ENCODE measurements around the gene DYNLRB2. TPM values are rescaled to one million over a fixed set of nuclear protein-coding genes. Genes with fewer than 3 reads are reported as not detected.

DYNLRB2 gene
- not detected for total RNA-seq

DNA sequence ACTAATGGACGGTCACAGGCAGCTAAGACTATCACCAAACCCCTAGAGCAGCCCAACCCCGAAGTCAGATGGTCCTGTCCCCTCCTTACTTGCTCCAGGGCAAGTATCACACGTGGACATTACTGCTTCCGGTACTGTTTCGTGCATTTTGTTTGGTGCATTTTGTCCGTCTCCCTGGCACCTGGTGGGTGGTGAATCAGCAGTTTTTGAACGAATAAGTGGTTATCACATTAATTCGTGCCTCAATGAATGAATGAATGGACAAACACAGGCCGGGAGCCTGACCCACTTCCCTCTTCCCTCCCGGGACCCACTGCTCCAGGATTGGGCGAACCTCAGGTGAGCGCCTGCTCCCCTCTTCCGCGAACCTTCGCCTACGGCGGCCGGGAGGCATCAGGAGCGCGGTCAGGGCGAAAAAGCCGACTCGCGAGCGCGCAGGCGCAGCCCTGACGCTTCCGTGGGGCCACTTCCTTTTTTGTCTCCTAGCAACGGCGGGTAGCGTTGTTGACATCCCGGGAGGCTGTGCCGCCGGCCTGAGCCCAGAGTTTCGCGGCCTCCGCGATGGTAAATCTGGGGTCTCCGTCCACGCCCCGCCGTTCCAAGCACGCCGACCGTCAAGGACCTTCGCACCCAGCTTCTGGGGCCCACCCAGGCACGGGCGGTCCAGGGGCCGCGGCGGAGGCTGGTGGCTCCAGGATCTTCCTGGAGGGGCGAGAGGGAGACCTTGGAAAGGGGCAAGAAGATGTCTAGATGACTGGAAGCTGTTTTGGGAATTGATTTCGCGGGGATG is at the start of gene DYNLRB2:
TSS of gene DYNLRB2 (plus strand) at position 478 of the 790 bp plus-strand sequence. CDS start at position 562, 84 bp downstream.
- ATAC-seq (peak; percentile 90 to 95), DNase-seq (ENCODE audit: low spot score in 2 of 2) (peak; percentile 92 to 95)
- Mint-ChIP-seq H3K9me3 (peaks cover 0 to 10% of the 10 kb centered on the region in 2 donors), H3K27ac (peak within 1 kb of the TSS; percentile 94 to 99), H3K36me3 (peaks cover 12 to 19% of the 10 kb centered on the region in 2 donors)

DNA sequence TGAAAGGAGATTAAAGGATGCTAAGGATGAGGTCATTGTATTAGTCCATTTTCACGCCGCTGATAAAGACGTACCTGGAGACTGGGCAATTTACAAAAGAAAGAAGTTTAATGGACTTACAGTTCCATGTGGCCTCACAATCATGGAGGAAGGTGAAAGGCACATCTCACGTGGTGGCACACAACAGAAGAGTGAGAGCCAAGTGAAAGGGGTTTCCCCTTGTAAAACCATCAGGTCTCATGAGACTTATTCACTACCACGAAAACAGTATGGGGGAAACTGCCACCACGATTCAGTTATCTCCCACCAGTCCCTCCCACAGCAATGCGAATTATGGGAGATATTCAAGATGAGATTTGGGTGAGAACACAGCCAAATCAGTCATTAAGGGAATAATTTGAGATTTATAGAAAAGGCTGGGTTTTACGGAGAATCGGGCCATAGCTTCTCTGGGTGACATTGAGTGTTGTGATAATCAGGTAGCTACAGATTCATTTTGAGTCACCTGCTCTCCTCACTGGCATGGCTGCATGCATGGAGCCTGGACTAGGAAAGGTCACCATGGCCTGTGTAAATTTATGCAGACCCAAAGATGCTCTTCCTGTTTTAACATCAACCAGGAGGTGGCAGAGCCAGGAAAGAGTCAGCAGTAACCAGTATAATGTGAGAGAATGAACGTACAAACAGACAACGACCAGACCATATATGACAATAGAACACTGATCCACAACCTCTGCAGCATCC is 40.5 kb upstream of the DYNLRB2 start:
- Mint-ChIP-seq H3K36me3 (peaks cover 7 to 35% of the 10 kb centered on the region in 2 donors), H3K9me3 (peaks cover 13 to 26% of the 10 kb centered on the region in 2 donors), H3K27ac (peak overlapping the region in 1 of 2 donors; percentile 66)
- ATAC-seq (peak; percentile 43 to 68), DNase-seq (ENCODE audit: low spot score in 2 of 2) (no peak)

DNA sequence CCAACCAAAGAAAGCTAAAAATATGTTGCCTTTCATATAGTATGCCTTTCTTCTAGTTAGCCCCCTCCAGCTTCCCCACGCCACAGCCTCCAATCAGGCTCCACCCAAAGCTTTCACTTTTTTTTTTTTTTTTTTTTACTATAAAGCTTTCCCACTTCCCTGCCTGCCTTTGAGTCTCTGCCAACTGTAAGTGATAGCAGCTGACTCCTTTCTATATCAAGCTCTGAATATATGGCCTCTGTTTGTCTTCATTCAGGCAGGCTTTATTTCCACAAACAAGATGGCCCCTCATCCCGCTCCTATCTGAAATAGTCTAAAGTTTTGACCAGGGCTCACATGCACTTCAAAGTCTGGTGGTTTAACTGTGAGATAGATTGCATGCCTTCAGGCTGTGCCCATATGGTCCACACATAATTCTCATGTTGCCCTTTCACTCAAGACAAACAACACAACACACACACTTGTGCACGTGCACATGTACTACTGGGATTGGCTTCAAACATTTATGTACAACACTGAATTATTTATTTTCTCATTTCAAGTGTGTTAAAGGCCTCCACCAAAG is 39.8 kb upstream of the DYNLRB2 start:
- DNase-seq (ENCODE audit: low spot score in 2 of 2) (no peak), ATAC-seq (no peak)
- Mint-ChIP-seq H3K9me3 (peaks cover 13 to 26% of the 10 kb centered on the region in 2 donors), H3K36me3 (peaks cover 7 to 35% of the 10 kb centered on the region in 2 donors), H3K27ac (peak overlapping the region in 1 of 2 donors; percentile 66)

DNA sequence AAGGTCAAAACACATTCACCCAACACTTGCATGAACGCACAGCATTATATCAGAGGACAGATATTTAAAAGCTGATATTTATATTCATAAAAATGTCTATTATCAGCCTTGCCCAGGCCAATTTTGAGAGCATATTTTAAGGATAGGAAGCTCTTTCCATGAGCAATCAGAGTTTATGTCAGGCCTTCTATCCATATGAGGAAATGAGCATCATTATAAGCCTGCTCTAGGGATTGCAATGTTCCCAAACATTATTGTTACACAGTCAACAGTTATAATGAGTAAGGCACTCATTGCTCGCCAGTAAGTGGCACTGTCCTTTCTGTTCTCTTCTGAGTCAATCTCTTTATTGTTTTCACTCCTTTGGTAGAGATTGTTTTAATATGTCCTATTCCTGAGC is 37.7 kb upstream of the DYNLRB2 start:
- DNase-seq (ENCODE audit: low spot score in 2 of 2) (no peak), ATAC-seq (no peak)
- Mint-ChIP-seq H3K9me3 (peaks cover 13 to 26% of the 10 kb centered on the region in 2 donors), H3K27ac (no peak overlapping the region), H3K36me3 (peaks cover 7 to 35% of the 10 kb centered on the region in 2 donors)

DNA sequence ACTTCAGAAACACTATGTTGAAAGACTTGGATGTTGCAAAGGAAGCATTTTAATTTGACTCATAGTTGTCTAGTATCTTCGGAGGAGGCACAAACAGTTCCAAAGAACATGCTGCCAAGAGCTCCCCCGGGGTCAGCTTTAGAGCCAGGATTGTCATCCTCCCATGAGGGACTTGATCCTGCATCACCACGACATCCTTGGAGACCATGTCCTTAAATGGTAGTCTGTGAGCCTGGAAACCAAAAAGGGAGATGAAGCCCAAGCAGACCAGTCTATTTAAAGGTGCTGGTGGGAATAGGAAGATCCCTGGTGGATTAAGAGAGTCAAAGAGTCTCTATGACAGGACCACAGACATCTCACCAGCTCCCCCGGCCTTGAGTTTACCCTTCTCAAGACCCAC is 33.3 kb upstream of the DYNLRB2 start:
- Mint-ChIP-seq H3K36me3 (peaks cover 0 to 7% of the 10 kb centered on the region in 2 donors), H3K9me3 (peaks cover 3 to 6% of the 10 kb centered on the region in 2 donors), H3K27ac (no peak overlapping the region)
- DNase-seq (ENCODE audit: low spot score in 2 of 2) (no peak), ATAC-seq (no peak)

DNA sequence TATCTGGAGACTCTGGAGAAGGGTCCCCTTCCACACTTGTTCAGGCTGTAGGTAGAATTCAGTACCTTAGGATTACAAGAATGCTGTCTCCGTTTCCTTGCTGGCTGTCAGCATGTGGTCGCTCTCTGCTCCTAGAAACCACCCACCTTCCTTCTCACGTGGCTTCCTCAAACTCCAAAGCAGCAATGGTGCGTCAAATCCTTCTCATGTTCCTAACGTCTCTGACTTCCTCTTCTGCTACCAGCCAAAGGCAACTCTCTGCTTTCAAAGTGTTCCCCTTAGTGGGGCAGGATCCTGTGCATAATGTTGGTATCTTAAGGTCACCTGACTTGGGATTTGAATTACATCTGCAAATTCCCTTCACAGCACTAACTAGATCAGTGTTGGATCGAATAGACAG is 30.9 kb upstream of the DYNLRB2 start:
- Mint-ChIP-seq H3K9me3 (no peaks in the 10 kb centered on the region), H3K27ac (no peak overlapping the region), H3K36me3 (no peaks in the 10 kb centered on the region)
- ATAC-seq: no peak
- DNase-seq (ENCODE audit: low spot score in 2 of 2): no peak

DNA sequence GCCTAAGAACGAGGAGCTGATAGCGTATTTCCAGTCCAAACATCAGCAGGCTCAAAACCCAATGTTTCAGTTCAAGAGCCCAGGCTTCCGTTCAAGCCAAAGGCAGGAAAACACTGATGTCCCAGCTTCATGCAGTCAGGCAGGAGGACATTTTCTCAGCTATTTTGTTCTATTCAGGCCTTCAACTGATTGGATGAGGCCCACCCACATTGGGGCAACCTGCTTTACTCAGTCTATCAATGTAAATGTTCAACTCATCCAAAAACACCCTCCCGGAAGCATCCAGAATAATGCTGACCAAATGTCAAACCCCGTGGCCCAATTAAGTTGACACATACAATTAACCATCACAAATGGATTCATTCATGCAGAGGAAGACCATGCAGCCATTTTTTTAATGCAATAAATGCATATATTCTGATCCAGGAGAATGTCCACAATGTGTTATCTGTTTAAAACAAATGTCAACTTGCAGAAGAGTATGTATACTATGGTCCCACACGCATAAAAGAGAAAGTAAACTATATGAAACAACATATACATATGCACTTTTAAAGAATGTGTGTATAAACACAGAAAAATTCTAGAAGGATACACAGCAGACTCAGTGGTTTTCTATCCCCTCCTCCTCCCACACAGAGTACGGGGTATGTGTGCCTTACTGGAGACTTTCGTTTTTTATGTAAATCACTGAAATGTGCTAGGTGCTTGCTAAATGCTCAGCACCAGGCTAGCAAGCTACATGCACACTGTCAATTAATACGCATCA is 28.8 kb upstream of the DYNLRB2 start:
- DNase-seq (ENCODE audit: low spot score in 2 of 2) (no peak), ATAC-seq (no peak)
- Mint-ChIP-seq H3K36me3 (no peaks in the 10 kb centered on the region), H3K9me3 (no peaks in the 10 kb centered on the region), H3K27ac (no peak overlapping the region)

DNA sequence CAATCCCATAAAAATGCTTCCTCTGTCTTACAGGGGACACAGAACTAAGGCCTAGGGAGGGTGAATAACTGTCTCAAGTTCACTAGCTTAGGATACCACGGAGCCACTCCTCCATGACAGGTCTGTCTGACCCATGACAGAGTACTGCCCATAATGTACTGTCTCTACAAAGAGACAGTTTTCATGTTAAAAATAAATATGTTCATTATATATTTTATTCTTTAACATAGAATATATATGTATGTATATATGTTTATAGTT is 28.3 kb upstream of the DYNLRB2 start:
- Mint-ChIP-seq H3K9me3 (no peaks in the 10 kb centered on the region), H3K36me3 (no peaks in the 10 kb centered on the region), H3K27ac (no peak overlapping the region)
- ATAC-seq: no peak
- DNase-seq (ENCODE audit: low spot score in 2 of 2): no peak

DNA sequence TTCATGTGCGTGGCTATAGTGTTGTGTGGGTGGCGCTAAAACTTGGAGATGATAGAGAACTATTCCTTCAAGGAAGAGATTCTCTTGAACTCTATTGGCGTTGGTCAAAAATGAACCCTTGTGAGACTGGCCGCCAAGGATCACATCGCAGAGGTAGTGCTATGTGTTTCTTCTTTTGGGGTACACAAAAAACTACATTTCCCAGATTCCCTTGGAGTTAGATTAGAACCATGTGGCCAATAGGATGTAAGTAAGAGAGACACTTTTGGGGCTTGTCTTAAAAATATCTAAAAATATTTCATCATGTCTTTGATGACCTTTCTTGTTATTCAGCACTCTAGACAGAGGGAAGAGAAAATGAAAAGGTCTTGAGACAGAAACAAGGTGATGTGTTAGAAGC is 25.4 kb upstream of the DYNLRB2 start:
- Mint-ChIP-seq H3K36me3 (no peaks in the 10 kb centered on the region), H3K9me3 (no peaks in the 10 kb centered on the region), H3K27ac (no peak overlapping the region)
- ATAC-seq (no peak), DNase-seq (ENCODE audit: low spot score in 2 of 2) (no peak)

DNA sequence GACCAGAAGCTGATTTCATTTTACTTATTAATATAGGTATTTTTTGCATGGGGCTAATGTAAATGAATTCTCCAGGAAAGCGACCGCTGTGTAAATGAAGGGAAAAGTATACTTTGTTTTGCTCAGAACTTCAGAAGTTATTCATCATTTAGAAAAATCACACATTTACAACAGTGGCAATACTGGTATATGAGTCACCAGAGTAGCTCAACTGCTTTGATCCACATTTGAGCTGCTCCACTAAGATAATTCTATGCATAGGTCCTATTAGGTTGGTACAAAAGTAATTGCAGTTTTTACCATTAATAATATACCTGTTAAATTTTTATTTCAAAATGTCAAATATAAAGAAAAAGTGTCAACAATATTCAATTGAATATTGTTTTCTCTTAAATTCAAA is 22.9 kb upstream of the DYNLRB2 start:
- H3K9me3 Mint-ChIP-seq: no peaks in the 10 kb centered on the region
- H3K27ac Mint-ChIP-seq: no peak overlapping the region
- DNase-seq (ENCODE audit: low spot score in 2 of 2) (no peak), ATAC-seq (peak; percentile 56 to 85)
- H3K36me3 Mint-ChIP-seq: no peaks in the 10 kb centered on the region

DNA sequence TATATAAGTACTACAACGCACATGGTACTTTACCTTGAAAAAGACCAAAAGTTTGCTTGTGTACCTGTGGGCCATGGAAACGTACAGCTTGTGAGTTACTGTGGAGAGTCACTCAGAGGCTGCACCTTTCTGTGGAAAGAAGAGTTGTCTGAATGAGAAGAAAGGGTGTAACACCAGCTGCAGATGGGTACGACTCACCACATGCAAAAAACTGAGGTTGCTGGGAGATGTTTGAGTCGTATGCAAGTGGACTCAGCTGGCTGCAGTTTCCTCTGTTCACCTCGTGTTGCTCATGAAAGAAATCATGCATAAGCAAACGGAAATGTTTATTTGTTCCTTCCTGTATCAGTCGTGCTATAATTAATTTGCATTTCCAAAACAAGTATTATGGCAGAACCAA is 22.4 kb upstream of the DYNLRB2 start:
- peak in 1 of 2 donors; percentile 13 for DNase-seq (ENCODE audit: low spot score in 2 of 2)
- Mint-ChIP-seq H3K27ac (peak overlapping the region in 1 of 2 donors; percentile 17), H3K36me3 (no peaks in the 10 kb centered on the region), H3K9me3 (no peaks in the 10 kb centered on the region)
- ATAC-seq: peak; percentile 41 to 93

DNA sequence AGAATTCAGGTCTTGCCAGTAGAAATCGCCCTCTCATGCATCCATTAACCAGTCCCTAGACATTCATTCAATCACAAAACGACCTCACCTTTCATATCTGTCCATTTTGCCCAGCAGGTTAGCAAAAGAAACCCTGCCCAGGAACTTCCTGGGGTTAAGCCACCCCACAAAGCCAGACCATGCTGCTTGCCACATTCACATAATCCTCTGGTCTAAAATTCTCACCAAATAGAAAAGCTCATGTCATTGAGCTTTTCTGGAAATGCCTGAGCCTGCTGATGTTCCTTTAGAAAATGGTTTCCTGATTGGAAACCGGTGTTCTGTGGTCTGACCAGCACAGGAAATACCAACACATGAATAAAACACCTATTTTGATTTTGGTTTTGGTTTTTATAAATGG is 21.6 kb upstream of the DYNLRB2 start:
- Mint-ChIP-seq H3K9me3 (no peaks in the 10 kb centered on the region), H3K36me3 (no peaks in the 10 kb centered on the region), H3K27ac (no peak overlapping the region)
- no peak for ATAC-seq
- DNase-seq (ENCODE audit: low spot score in 2 of 2): no peak

DNA sequence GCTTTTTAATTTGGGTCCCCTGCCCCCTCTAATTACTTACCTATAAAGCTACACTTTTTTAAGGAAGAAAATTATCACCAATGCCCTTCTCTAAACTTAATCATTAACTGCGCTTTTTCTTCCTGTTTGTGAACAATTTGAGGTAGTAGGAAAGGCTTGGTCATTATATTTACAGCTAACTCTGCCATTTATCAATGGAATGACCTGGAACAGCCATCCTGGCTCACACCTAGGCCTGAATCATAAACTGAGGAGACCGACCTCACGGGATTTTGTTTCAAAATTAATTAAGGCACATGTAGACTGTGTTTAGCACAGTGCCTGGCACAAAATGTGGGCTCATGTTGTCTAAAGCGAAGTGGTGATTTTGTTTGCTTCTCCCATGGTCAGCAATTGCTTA is 15.4 kb upstream of the DYNLRB2 start:
- no peaks in the 10 kb centered on the region for H3K36me3 Mint-ChIP-seq
- no peak for ATAC-seq

DNA sequence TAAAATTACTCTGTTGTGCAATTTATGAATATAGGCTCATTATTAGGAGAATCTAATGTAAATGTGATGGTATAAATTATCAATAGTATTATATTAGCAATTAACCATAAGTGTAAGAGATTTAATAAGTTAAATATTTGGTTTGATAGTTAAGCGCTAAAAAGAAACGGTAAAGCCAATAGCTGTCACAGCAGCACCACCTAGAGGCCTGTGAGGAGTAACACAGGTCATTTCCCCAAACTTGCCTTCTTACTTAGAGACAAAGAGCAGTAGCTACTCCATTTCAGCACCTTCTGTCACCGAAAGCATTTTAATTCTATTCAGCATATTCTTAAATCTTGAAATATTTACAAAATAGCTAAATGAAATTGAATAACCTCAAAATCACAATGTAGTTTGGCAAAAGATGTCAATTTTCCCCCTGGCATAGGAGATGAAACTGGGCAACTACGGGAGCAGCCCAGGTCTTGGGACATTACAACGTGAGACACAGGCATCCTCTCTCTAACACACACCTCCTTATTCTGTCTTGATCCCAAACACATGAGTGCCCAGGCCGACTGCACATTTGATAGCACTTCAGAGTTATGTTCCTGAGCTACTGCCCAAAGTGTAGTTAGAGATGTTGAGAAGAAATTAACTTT is 14.3 kb upstream of the DYNLRB2 start:
- DNase-seq (ENCODE audit: low spot score in 2 of 2) (peak in 1 of 2 donors; percentile 58), ATAC-seq (peak in 1 of 2 donors; percentile 70)
- H3K9me3 Mint-ChIP-seq: no peaks in the 10 kb centered on the region
- no peak overlapping the region for H3K27ac Mint-ChIP-seq
- no peaks in the 10 kb centered on the region for H3K36me3 Mint-ChIP-seq

More for the DNA sequence above, 15.4 kb upstream of the DYNLRB2 start:
- Mint-ChIP-seq H3K9me3 (no peaks in the 10 kb centered on the region), H3K27ac (no peak overlapping the region)
- no peak for DNase-seq (ENCODE audit: low spot score in 2 of 2)

DNA sequence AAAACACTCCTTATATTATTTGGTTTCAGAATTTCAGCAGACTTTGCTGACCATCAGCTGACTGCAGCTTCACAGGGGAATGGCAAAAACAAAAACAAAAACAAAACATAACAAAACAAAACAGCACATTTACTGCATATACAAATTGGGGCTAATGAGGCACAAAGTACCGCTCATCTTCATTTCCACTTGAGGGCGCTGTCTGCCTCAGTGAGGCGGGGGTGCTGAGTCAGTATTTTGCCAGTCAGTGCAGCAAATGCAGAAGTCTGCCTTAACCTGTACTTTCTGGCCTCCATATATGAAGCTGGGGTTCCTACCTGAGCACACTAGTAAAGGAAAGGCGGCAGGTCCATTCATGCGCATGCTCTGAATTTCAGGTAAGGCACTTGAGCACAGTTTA is 13.5 kb upstream of the DYNLRB2 start:
- peak; percentile 61 to 72 for DNase-seq (ENCODE audit: low spot score in 2 of 2)
- Mint-ChIP-seq H3K36me3 (no peaks in the 10 kb centered on the region), H3K9me3 (no peaks in the 10 kb centered on the region), H3K27ac (no peak overlapping the region)
- ATAC-seq: peak; percentile 67 to 90

DNA sequence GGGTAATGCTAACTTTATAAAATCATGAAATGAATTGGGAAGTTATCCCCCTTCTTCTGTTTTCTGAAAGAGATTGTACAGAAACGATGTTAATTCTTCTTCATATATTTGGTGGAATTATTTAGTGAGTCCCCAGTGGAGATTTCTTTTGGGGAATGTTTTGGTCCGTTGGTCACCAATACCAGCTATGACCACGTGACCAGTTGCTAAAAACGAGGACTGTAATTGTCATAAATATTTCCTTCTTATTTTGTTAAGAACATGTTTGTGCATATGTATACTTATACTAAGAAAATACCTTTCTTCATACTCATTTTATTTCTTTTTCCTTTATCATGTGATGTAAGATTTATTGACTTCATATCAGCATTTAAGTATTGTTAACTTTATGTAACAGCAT is 10.3 kb upstream of the DYNLRB2 start:
- ATAC-seq: no peak

More for the DNA sequence above, 10.3 kb upstream of the DYNLRB2 start:
- no peak for DNase-seq (ENCODE audit: low spot score in 2 of 2)
- no peaks in the 10 kb centered on the region for H3K9me3 Mint-ChIP-seq
- no peaks in the 10 kb centered on the region for H3K36me3 Mint-ChIP-seq
- no peak overlapping the region for H3K27ac Mint-ChIP-seq

Measured in activated naive CD4-positive, alpha-beta T cell treated with anti-CD3 and anti-CD28 coated beads, Interleukin-2, amount 50 U/mL, for 72 hours (primary cell).